ENCODE results near the gene SOCS1.

DNA sequence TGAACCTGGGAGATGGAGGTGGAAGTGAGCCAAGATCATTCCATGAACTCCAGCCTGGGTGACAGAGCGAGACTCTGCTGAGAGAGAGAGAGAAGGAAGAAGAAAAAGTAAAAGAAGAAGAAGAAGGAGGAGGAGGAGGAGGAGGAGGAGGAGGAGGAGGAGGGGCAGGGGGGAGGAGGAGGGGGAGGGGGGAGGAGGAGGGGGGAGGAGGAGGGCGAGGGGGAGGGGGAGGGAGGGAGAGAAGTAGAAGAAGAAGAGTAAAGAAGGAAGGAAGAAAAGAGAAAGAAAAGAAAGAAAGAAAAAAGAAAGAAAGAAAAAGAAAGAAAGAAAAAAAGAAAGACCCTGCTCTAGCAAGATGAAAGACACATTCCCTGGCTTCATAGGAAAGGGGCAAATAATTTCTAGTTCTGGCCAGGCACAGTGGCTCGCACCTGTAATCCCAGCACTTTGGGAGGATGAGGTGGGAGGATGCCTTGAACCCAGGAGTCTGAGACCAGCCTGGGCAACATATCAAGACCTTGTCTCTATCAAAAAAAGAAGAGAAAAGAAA lies 23.6 kb downstream of the SOCS1 start:
- TF ChIP-seq, protein P1, sequence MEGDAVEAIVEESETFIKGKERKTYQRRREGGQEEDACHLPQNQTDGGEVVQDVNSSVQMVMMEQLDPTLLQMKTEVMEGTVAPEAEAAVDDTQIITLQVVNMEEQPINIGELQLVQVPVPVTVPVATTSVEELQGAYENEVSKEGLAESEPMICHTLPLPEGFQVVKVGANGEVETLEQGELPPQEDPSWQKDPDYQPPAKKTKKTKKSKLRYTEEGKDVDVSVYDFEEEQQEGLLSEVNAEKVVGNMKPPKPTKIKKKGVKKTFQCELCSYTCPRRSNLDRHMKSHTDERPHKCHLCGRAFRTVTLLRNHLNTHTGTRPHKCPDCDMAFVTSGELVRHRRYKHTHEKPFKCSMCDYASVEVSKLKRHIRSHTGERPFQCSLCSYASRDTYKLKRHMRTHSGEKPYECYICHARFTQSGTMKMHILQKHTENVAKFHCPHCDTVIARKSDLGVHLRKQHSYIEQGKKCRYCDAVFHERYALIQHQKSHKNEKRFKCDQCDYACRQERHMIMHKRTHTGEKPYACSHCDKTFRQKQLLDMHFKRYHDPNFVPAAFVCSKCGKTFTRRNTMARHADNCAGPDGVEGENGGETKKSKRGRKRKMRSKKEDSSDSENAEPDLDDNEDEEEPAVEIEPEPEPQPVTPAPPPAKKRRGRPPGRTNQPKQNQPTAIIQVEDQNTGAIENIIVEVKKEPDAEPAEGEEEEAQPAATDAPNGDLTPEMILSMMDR (IDR thresholded peaks at IDR 0.05 in 8 of 11, conservative IDR thresholded peaks at IDR 0.05 in 3 of 11) = no peak
- TF ChIP-seq POLR2A (IDR thresholded peaks at IDR 0.05) = no peak
